ENCODE results near the gene PRKAR2A. TPM values are rescaled to one million over a fixed set of nuclear protein-coding genes. Genes with fewer than 3 reads are reported as not detected.
"Not testable (repeated sequence)": the region's sequence is repeated elsewhere in the genome, so short reads cannot be mapped to it uniquely, and the experiment has no call there.

The PRKAR2A gene
- total and polyA plus RNA-seq, 7 experiments from 2014 or later = 10.3 to 45.1 (median 33.3) TPM

GRCh38 chr3:48789665-48790064 lies 58.0 kb downstream of the PRKAR2A start:
- CTCF ChIA-PET = no interaction called here

GRCh38 chr3:48788544-48789162 lies 59.0 kb downstream of the PRKAR2A start:
- Mint-ChIP-seq H3K27me3 (no peaks in the 10 kb centered on the region), H3K36me3 (peaks cover 4 to 33% (median 14%) of the 10 kb centered on the region in 5 donors), H3K9me3 (no peaks in the 10 kb centered on the region), H3K27ac (peak overlapping the region; percentile 1 to 93 (median 79)), H3K4me3 (peak overlapping the region in 8 of 10 donors; percentile 6 to 45 (median 19)), H3K4me1 (peaks cover 9 to 22% (median 20%) of the 10 kb centered on the region in 7 donors)
- Histone ChIP-seq H3K4me1 (ENCODE audit: control insufficient read depth in 2 of 2, insufficient read depth in 2 of 2, low read length in 2 of 2) (peaks cover 6 to 12% of the 10 kb centered on the region in 2 donors), H3K4me3 (ENCODE audit: low read length) (no peak overlapping the region), H3K27me3 (ENCODE audit: control insufficient read depth in 2 of 2, insufficient read depth in 2 of 2, low read length in 2 of 2) (no peaks in the 10 kb centered on the region), H3K27ac (ENCODE audit: low read depth, low read length) (no peak overlapping the region), H3K9me3 (ENCODE audit: control insufficient read depth in 2 of 3, low read length in 3 of 3) (no peaks in the 10 kb centered on the region), H3K36me3 (ENCODE audit: control insufficient read depth in 2 of 3, insufficient read depth in 3 of 3, low read length in 3 of 3) (no peaks in the 10 kb centered on the region)
- ATAC-seq (peak; percentile 32), DNase-seq (peak in 7 of 9 donors; percentile 19 to 35 (median 32))
- CTCF ChIA-PET = no interaction called here
- POLR2A ChIA-PET = interaction anchor here (0.6 kb wide), 1 partner anchor 130 kb away, joined by 3 read pairs; the partner anchor contains the start of gene ARIH2
- intact Hi-C loops (cut with micrococcal nuclease) = loop anchor here in 1 of 2 donors (1.0 to 5.0 kb wide), 3 partner anchors 24 to 110 kb away; partner anchors contain the start of genes PRKAR2A and SLC25A20

More at GRCh38 chr3:48789665-48790064, 58.0 kb downstream of the PRKAR2A start:
- Mint-ChIP-seq H3K36me3 (peaks cover 4 to 37% (median 9%) of the 10 kb centered on the region in 5 donors), H3K4me3 (no peak overlapping the region), H3K9me3 (no peaks in the 10 kb centered on the region), H3K27me3 (no peaks in the 10 kb centered on the region), H3K27ac (peak overlapping the region in 7 of 9 donors; percentile 3 to 83 (median 10)), H3K4me1 (peaks cover 9 to 22% (median 20%) of the 10 kb centered on the region in 7 donors)
- Histone ChIP-seq H3K36me3 (ENCODE audit: control insufficient read depth in 2 of 3, insufficient read depth in 3 of 3, low read length in 3 of 3) (no peaks in the 10 kb centered on the region), H3K9me3 (ENCODE audit: control insufficient read depth in 2 of 3, low read length in 3 of 3) (no peaks in the 10 kb centered on the region), H3K27me3 (ENCODE audit: control insufficient read depth in 2 of 2, insufficient read depth in 2 of 2, low read length in 2 of 2) (no peaks in the 10 kb centered on the region), H3K27ac (ENCODE audit: low read depth, low read length) (no peak overlapping the region), H3K4me3 (ENCODE audit: low read length) (no peak overlapping the region), H3K4me1 (ENCODE audit: control insufficient read depth in 2 of 2, insufficient read depth in 2 of 2, low read length in 2 of 2) (peaks cover 6 to 12% of the 10 kb centered on the region in 2 donors)
- intact Hi-C loops (cut with micrococcal nuclease) = loop anchor here in 1 of 2 donors (2.0 to 5.0 kb wide), 2 partner anchors 58 to 109 kb away; partner anchors contain the start of genes PRKAR2A and SLC25A20
- POLR2A ChIA-PET = no interaction called here
- DNase-seq (no peak), ATAC-seq (no peak)

- CTCF ChIA-PET = no interaction called here
- H3K36me3 Mint-ChIP-seq = peaks cover 9 to 36% (median 17%) of the 10 kb centered on the region in 5 donors
- no peak for ATAC-seq
Measured at GRCh38 chr3:48784426-48785120, 63.1 kb downstream of the PRKAR2A start.

GRCh38 chr3:48783304-48783703 lies 64.4 kb downstream of the PRKAR2A start:
- no peak for DNase-seq
- ChIA-PET CTCF (no interaction called here), POLR2A (interaction anchor here (0.6 kb wide), 1 partner anchor 34 kb away, joined by 4 read pairs; no protein-coding TSS in a partner anchor)
- Mint-ChIP-seq H3K27ac (no peak overlapping the region), H3K4me3 (no peak overlapping the region), H3K4me1 (peaks cover 2 to 7% (median 3%) of the 10 kb centered on the region in 7 donors), H3K9me3 (no peaks in the 10 kb centered on the region), H3K36me3 (peaks cover 9 to 32% (median 12%) of the 10 kb centered on the region in 5 donors), H3K27me3 (no peaks in the 10 kb centered on the region)
- intact Hi-C loops (cut with micrococcal nuclease) = no loop called here
- H3K9me3 ChIP-seq (ENCODE audit: control insufficient read depth in 2 of 3, low read length in 3 of 3) = no peaks in the 10 kb centered on the region
- H3K4me1 ChIP-seq (ENCODE audit: control insufficient read depth in 2 of 2, insufficient read depth in 2 of 2, low read length in 2 of 2) = peaks cover 0 to 3% of the 10 kb centered on the region in 2 donors
- peaks cover 0 to 14% (median 5%) of the 10 kb centered on the region in 3 experiments for H3K36me3 ChIP-seq (ENCODE audit: control insufficient read depth in 2 of 3, insufficient read depth in 3 of 3, low read length in 3 of 3)
- no peak for ATAC-seq
- H3K27me3 ChIP-seq (ENCODE audit: control insufficient read depth in 2 of 2, insufficient read depth in 2 of 2, low read length in 2 of 2) = no peaks in the 10 kb centered on the region
- no peak overlapping the region for H3K27ac ChIP-seq (ENCODE audit: low read depth, low read length)
- no peak overlapping the region for H3K4me3 ChIP-seq (ENCODE audit: low read length)

More at GRCh38 chr3:48784426-48785120, 63.1 kb downstream of the PRKAR2A start:
- no peak overlapping the region for H3K4me3 ChIP-seq (ENCODE audit: low read length)
- POLR2A ChIA-PET = interaction anchor here (0.6 kb wide), 1 partner anchor 65 kb away, joined by 3 read pairs; no protein-coding TSS in a partner anchor
- H3K36me3 ChIP-seq (ENCODE audit: control insufficient read depth in 2 of 3, insufficient read depth in 3 of 3, low read length in 3 of 3) = peaks cover 0 to 14% (median 5%) of the 10 kb centered on the region in 3 experiments
- Mint-ChIP-seq H3K27ac (peak overlapping the region in 2 of 9 donors; percentile 12 to 16), H3K27me3 (no peaks in the 10 kb centered on the region), H3K4me3 (no peak overlapping the region), H3K9me3 (no peaks in the 10 kb centered on the region), H3K4me1 (peaks cover 9 to 16% (median 15%) of the 10 kb centered on the region in 7 donors)
- no peaks in the 10 kb centered on the region for H3K27me3 ChIP-seq (ENCODE audit: control insufficient read depth in 2 of 2, insufficient read depth in 2 of 2, low read length in 2 of 2)
- DNase-seq = no peak
- peaks cover 6 to 12% of the 10 kb centered on the region in 2 donors for H3K4me1 ChIP-seq (ENCODE audit: control insufficient read depth in 2 of 2, insufficient read depth in 2 of 2, low read length in 2 of 2)
- intact Hi-C loops (cut with micrococcal nuclease) = loop anchor here in 1 of 2 donors (5.0 kb wide), 1 partner anchor 63 kb away; the partner anchor contains the start of gene PRKAR2A
- H3K27ac ChIP-seq (ENCODE audit: low read depth, low read length) = no peak overlapping the region
- H3K9me3 ChIP-seq (ENCODE audit: control insufficient read depth in 2 of 3, low read length in 3 of 3) = no peaks in the 10 kb centered on the region

- no peak for DNase-seq
- Histone ChIP-seq H3K36me3 (ENCODE audit: control insufficient read depth in 2 of 3, insufficient read depth in 3 of 3, low read length in 3 of 3) (peaks cover 0 to 14% (median 5%) of the 10 kb centered on the region in 3 experiments), H3K4me3 (ENCODE audit: low read length) (no peak overlapping the region), H3K4me1 (ENCODE audit: control insufficient read depth in 2 of 2, insufficient read depth in 2 of 2, low read length in 2 of 2) (no peaks in the 10 kb centered on the region), H3K27ac (ENCODE audit: low read depth, low read length) (no peak overlapping the region), H3K27me3 (ENCODE audit: control insufficient read depth in 2 of 2, insufficient read depth in 2 of 2, low read length in 2 of 2) (no peaks in the 10 kb centered on the region), H3K9me3 (ENCODE audit: control insufficient read depth in 2 of 3, low read length in 3 of 3) (no peaks in the 10 kb centered on the region)
- Mint-ChIP-seq H3K36me3 (peaks cover 10 to 31% (median 12%) of the 10 kb centered on the region in 5 donors), H3K9me3 (no peaks in the 10 kb centered on the region), H3K4me1 (peaks cover 0 to 5% (median 0%) of the 10 kb centered on the region in 7 donors), H3K27me3 (no peaks in the 10 kb centered on the region), H3K27ac (no peak overlapping the region), H3K4me3 (no peak overlapping the region)
- POLR2A ChIA-PET = no interaction called here
- intact Hi-C loops (cut with micrococcal nuclease) = no loop called here
- no peak for ATAC-seq
- CTCF ChIA-PET = no interaction called here
Measured at GRCh38 chr3:48782046-48782445, 65.6 kb downstream of the PRKAR2A start.

GRCh38 chr3:48778565-48778964 lies 69.1 kb downstream of the PRKAR2A start:
- H3K27me3 Mint-ChIP-seq; H3K9me3 ChIP-seq (ENCODE audit: control insufficient read depth in 2 of 3, low read length in 3 of 3); H3K27ac Mint-ChIP-seq; H3K4me3 ChIP-seq (ENCODE audit: low read length); H3K4me1 Mint-ChIP-seq; H3K4me3 Mint-ChIP-seq; DNase-seq; CTCF ChIA-PET; H3K4me1 ChIP-seq (ENCODE audit: control insufficient read depth in 2 of 2, insufficient read depth in 2 of 2, low read length in 2 of 2); H3K9me3 Mint-ChIP-seq; POLR2A ChIA-PET; intact Hi-C loops (cut with micrococcal nuclease); ATAC-seq; H3K27ac ChIP-seq (ENCODE audit: low read depth, low read length); H3K27me3 ChIP-seq (ENCODE audit: control insufficient read depth in 2 of 2, insufficient read depth in 2 of 2, low read length in 2 of 2): not testable (repeated sequence)
- H3K36me3 Mint-ChIP-seq = peaks cover 2 to 30% (median 9%) of the 10 kb centered on the region in 5 donors
- H3K36me3 ChIP-seq (ENCODE audit: control insufficient read depth in 2 of 3, insufficient read depth in 3 of 3, low read length in 3 of 3) = peaks cover 0 to 14% (median 8%) of the 10 kb centered on the region in 3 experiments
